PC-3 (cell line): ENCODE results near the gene HSD11B1. TPM values are rescaled to one million over a fixed set of nuclear protein-coding genes. Genes with fewer than 3 reads are reported as not detected.

ENCODE experiments used
- ATAC-seq: fragments of 200-7000 bp; cut with Tn5 transposase; 2 replicates; pipeline ENCODE4 v1.9.1; 2020; ENCODE audit warnings: mild to moderate bottlenecking, moderate library complexity
- BruUV-seq: library from RNA; stranded (reverse); fragments of 400-500 nt; replicated peaks from 2 replicates; lab custom pipeline; 2021; lab: Mats Ljungman, UMichigan
- CTCF ChIA-PET: fragments of 300-600 bp; sonication (Branson Sonifier 250); formaldehyde crosslinking; loops from one replicate; lab custom pipeline; 2022; ENCODE audit warnings: antibody characterized with exemption; lab: Charles Lee
- POLR2A ChIA-PET: fragments of 300-600 bp; sonication (Branson Sonifier 250); formaldehyde crosslinking; loops from one replicate; lab custom pipeline; 2022; ENCODE audit warnings: antibody characterized with exemption; ENCODE audit not compliant: unreplicated experiment; lab: Charles Lee
- DNase-seq: peaks from one replicate; pipeline ENCODE4 v3.0.0-alpha.2; 2015
- H2AFZ ChIP-seq: fragments of 300-600 bp; sonication (generic); 2 replicates; pipeline ENCODE4 v1.6.0; 2016; ENCODE audit warnings: antibody characterized with exemption, low read length
- H3F3A ChIP-seq: fragments of 300-600 bp; sonication (generic); one replicate; pipeline ENCODE4 v1.6.0; 2017; ENCODE audit warnings: antibody characterized with exemption, low read length, control low read depth, mild to moderate bottlenecking; ENCODE audit not compliant: unreplicated experiment
- H3K27ac ChIP-seq: fragments of 300-600 bp; sonication (generic); 2 replicates; pipeline ENCODE4 v1.5.1; 2016; ENCODE audit warnings: mild to moderate bottlenecking, low read length
- H3K27me3 ChIP-seq: fragments of 300-600 bp; sonication (generic); 2 replicates; pipeline ENCODE4 v1.6.1; 2016; ENCODE audit warnings: low read length, mixed read lengths
- H3K36me3 ChIP-seq: fragments of 300-600 bp; sonication (generic); 2 replicates; pipeline ENCODE4 v1.6.1; 2016; ENCODE audit warnings: low read depth, mixed run types, low read length, mixed read lengths
- H3K4me1 ChIP-seq: fragments of 300-600 bp; sonication (generic); 2 replicates; pipeline ENCODE4 v1.5.1; 2016; ENCODE audit warnings: low read length; ENCODE audit not compliant: insufficient read depth
- H3K4me2 ChIP-seq: fragments of 300-600 bp; sonication (generic); 2 replicates; pipeline ENCODE4 v1.6.0; 2016; ENCODE audit warnings: low read length
- H3K4me3 ChIP-seq: fragments of 300-600 bp; sonication (generic); 2 replicates; pipeline ENCODE4 v1.5.1; 2016; ENCODE audit warnings: mild to moderate bottlenecking, low read length, mixed read lengths
- H3K79me2 ChIP-seq: fragments of 300-600 bp; sonication (generic); 2 replicates; pipeline ENCODE4 v1.6.1; 2017; ENCODE audit warnings: low read length, mixed read lengths
- H3K9ac ChIP-seq: fragments of 300-600 bp; sonication (generic); 2 replicates; pipeline ENCODE4 v1.6.0; 2016; ENCODE audit warnings: mild to moderate bottlenecking, low read length
- H3K9me2 ChIP-seq: fragments of 300-600 bp; sonication (generic); replicated peaks from 2 replicates; pipeline ENCODE4 v1.6.1; 2016; ENCODE audit warnings: mixed run types, low read length, mixed read lengths
- H3K9me3 ChIP-seq: fragments of 300-600 bp; sonication (generic); 2 replicates; pipeline ENCODE4 v1.6.1; 2016; ENCODE audit warnings: low read length, mixed read lengths
- H4K20me1 ChIP-seq: fragments of 300-600 bp; sonication (generic); 2 replicates; pipeline ENCODE4 v1.6.1; 2016; ENCODE audit warnings: low read length, mixed read lengths
- CTCF ChIP-seq: fragments of 300-600 bp; sonication (generic); conservative IDR thresholded peaks from 2 replicates; pipeline ENCODE4 v1.5.1; 2017; ENCODE audit warnings: antibody characterized with exemption, low read depth, mild to moderate bottlenecking, low read length
- EZH2 ChIP-seq: fragments of 300-600 bp; sonication (generic); IDR thresholded peaks from one replicate; pipeline ENCODE4 v1.6.1; 2017; ENCODE audit warnings: antibody characterized with exemption, mild to moderate bottlenecking, low read length; ENCODE audit not compliant: unreplicated experiment
- EZH2phosphoT487 ChIP-seq: fragments of 300-600 bp; sonication (generic); IDR thresholded peaks from 2 replicates; pipeline ENCODE4 v1.6.1; 2018; ENCODE audit warnings: mild to moderate bottlenecking, antibody characterized with exemption, low read length, borderline replicate concordance
- intact Hi-C: fragments of 100-400 bp; cut with micrococcal nuclease; formaldehyde crosslinking; loops from 2 replicates; pipeline ENCODE4 v1.9.0; 2023
- total RNA-seq: library from RNA; depleted of rRNA; stranded (reverse); fragments of >200 nt; gene quantifications from 2 replicates; pipeline ENCODE4 v1.2.3, GENCODE V29; 2014

HSD11B1 gene
- total RNA-seq, 1 experiment from 2014 or later: not detected

- intact Hi-C loops: loop anchor here (1.0 kb wide), 1 partner anchor 16 kb away; no protein-coding TSS in a partner anchor
- Histone ChIP-seq H3F3A (no peaks in the 10 kb centered on the region), H3K36me3 (no peaks in the 10 kb centered on the region), H3K9me3 (no peaks in the 10 kb centered on the region), H3K4me2 (peak within 1 kb of the TSS; percentile 84), H3K27ac (0 out of 2 replicates have a peak within 1 kb of the TSS, but pooled peaks have one; percentile 0), H3K79me2 (peaks cover 41% of the 10 kb centered on the region), H3K27me3 (no peaks in the 10 kb centered on the region), H3K4me3 (peak within 1 kb of the TSS; percentile 71), H3K4me1 (peaks cover 55% of the 10 kb centered on the region), H3K9me2 (no peaks in the 10 kb centered on the region), H4K20me1 (peaks cover 6% of the 10 kb centered on the region; the same call in 1 of the 2 replicates), H3K9ac (peak within 1 kb of the TSS; percentile 37), H2AFZ (peak within 1 kb of the TSS; percentile 86)
- DNase-seq (peak; percentile 96), ATAC-seq (peak; percentile 75)
- TF ChIP-seq EZH2phosphoT487: peak; percentile 100
- TF ChIP-seq EZH2: no peak
- POLR2A ChIA-PET: interaction anchor here (0.7 to 2.4 kb wide), 6 partner anchors 18 to 92 kb away, joined by 3 to 19 read pairs (median 8); partner anchors contain the start of genes CAMK1G and LAMB3
- no TSS peak for BruUV-seq
- CTCF ChIA-PET: no interaction called here
These were observed 29.6 kb upstream of the HSD11B1 start, which contains the start of gene G0S2 for GRCh38 chr1:209674957-209675564. Gene G0S2, plus strand, starts transcription at chr1:209675412. Its CDS starts 273 bp downstream, at chr1:209675685.

DNA sequence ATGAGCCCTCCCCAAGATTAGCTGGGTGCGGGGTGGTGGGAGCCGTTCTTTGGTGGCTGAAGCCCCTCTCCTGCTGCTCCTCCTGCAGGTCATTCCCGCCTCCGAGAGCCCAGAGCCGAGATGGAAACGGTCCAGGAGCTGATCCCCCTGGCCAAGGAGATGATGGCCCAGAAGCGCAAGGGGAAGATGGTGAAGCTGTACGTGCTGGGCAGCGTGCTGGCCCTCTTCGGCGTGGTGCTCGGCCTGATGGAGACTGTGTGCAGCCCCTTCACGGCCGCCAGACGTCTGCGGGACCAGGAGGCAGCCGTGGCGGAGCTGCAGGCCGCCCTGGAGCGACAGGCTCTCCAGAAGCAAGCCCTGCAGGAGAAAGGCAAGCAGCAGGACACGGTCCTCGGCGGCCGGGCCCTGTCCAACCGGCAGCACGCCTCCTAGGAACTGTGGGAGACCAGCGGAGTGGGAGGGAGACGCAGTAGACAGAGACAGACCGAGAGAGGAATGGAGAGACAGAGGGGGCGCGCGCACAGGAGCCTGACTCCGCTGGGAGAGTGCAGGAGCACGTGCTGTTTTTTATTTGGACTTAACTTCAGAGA, 29.0 kb upstream of the HSD11B1 start:
- H3K27me3 ChIP-seq: no peaks in the 10 kb centered on the region
- intact Hi-C loops: loop anchor here (1.0 kb wide), 1 partner anchor 16 kb away; no protein-coding TSS in a partner anchor
- TF ChIP-seq EZH2phosphoT487: no peak
- no peak for TF ChIP-seq CTCF
- TF ChIP-seq EZH2: no peak
- peak overlapping the region; percentile 71 for H3K4me3 ChIP-seq
- ChIA-PET POLR2A (interaction anchor here (0.6 to 2.4 kb wide), 6 partner anchors 18 to 132 kb away, joined by 3 to 19 read pairs (median 12); partner anchors contain the start of genes CAMK1G and LAMB3), CTCF (no interaction called here)
- H4K20me1 ChIP-seq: peaks cover 6% of the 10 kb centered on the region; the same call in 1 of the 2 replicates
- peak overlapping the region; percentile 84 for H3K4me2 ChIP-seq
- no peaks in the 10 kb centered on the region for H3K36me3 ChIP-seq
- H2AFZ ChIP-seq: peak overlapping the region; percentile 86
- peaks cover 41% of the 10 kb centered on the region for H3K79me2 ChIP-seq
- peaks cover 49% of the 10 kb centered on the region for H3K4me1 ChIP-seq
- TSS peak; percentile 90 for BruUV-seq
- H3K9me2 ChIP-seq: no peaks in the 10 kb centered on the region
- H3K9ac ChIP-seq: peak overlapping the region; percentile 37
- H3K27ac ChIP-seq: 0 out of 2 replicates have a peak overlapping the region, but pooled peaks have one; percentile 0
- H3F3A ChIP-seq: no peaks in the 10 kb centered on the region
- ATAC-seq (peak; percentile 48), DNase-seq (peak; percentile 36)
- no peaks in the 10 kb centered on the region for H3K9me3 ChIP-seq

DNA sequence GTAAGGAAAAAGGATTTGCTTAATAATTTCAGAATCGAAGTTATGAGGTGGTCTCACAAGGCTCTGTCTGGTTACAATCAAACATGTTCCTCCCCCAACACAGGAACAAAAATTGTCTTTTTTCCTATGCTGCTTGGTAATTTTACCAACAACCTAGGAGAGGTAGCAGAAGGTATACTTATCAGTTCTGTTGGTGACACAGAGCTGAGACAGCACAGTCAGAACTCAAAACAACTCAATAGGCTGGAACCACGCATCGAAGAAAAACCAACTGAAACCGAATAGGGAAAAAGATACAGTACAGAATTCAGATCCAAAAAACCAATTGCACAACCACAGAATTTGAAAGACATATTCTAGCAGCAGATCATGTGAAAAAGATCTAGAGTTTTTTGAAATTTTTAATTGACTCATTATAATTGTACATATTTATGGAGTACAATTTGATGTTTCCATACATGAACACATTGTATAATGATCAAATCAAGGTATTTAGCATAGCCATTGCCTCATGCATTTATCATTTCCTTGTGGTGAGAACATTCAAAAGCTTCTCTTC, 25.6 kb upstream of the HSD11B1 start:
- Histone ChIP-seq H3K9me2 (no peaks in the 10 kb centered on the region), H3K27me3 (no peaks in the 10 kb centered on the region), H4K20me1 (peaks cover 6% of the 10 kb centered on the region; the same call in 1 of the 2 replicates), H3K4me1 (peaks cover 25% of the 10 kb centered on the region), H3K36me3 (no peaks in the 10 kb centered on the region), H3F3A (no peaks in the 10 kb centered on the region), H3K9me3 (no peaks in the 10 kb centered on the region), H3K79me2 (peaks cover 31% of the 10 kb centered on the region), H3K9ac (no peak overlapping the region), H2AFZ (no peak overlapping the region), H3K4me3 (no peak overlapping the region), H3K4me2 (no peak overlapping the region), H3K27ac (no peak overlapping the region)
- no peak for DNase-seq
- intact Hi-C loops: no loop called here
- TF ChIP-seq EZH2 (no peak), EZH2phosphoT487 (no peak), CTCF (no peak)
- CTCF ChIA-PET: no interaction called here
- BruUV-seq: no TSS peak
- ATAC-seq: no peak
- POLR2A ChIA-PET: no interaction called here
